HG03439 (cell line): ENCODE data around the gene ARHGEF3.
"Not testable (repeated sequence)": the region's sequence is repeated elsewhere in the genome, so short reads cannot be mapped to it uniquely, and the experiment has no call there.

Experiments used
- ATAC-seq: cut with Tn5 transposase; IDR thresholded peaks from one replicate; pipeline ENCODE4 v1.9.1; 2021; ENCODE audit warnings: mild to moderate bottlenecking, moderate library complexity; ENCODE audit not compliant: unreplicated experiment

The ARHGEF3 gene

DNA sequence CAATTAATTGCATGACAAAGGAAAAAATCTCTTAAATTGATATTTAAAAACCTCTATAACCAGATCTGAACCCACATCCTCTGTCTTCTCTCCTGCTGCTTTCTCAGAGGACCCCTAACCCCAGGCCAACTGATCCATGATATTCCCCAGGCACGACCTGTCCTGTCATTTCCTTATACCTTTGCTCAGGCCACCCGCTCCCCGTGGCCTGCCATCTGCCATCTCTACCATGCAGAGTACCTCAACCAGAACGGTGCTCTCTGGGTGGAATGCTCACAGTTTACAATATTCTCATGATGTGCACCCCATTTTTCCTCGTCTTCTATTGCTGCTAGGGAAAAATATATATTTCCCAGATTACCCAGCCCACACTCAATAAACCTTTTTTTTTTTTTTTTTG lies 57.7 kb downstream of the ARHGEF3 start:
- no peak for ATAC-seq

DNA sequence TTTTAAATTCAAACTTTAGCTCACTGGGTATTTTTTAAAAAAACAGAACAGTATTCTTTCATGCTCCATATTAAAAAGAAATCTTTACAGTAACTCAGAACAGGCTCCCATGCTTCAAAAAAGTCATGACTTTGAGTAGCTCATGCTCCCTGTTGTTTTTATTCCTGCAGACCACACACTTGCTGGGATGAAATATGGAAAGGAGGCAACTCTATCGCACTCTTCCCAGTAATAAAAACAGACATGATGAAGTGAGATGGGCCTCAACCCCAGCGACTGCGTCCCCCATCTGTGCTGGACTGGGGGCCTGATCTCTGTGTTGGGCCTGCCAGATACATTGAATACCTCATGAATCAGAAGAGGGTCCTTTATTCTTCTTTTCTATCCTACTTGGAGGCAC lies 58.9 kb downstream of the ARHGEF3 start:
- no peak for ATAC-seq

DNA sequence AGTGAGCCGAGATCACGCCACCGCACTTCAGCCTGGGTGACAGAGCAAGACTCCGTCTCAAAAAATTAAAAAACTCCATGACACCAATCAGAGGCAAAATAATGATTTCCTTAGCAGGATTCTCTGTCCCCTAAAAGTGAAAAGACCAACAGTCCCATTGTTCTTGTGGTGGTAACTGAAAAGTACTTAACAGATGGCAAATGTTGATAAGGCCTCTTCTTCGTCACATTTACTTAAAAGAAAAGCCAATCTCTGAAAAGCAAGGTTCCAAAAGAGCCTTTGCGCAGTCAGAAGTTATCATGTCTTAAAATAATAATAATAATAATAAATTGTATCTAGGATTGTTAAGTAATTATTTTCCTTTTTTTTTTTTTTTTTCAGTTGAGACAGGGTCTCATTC lies 62.7 kb downstream of the ARHGEF3 start:
- ATAC-seq, result no peak

DNA sequence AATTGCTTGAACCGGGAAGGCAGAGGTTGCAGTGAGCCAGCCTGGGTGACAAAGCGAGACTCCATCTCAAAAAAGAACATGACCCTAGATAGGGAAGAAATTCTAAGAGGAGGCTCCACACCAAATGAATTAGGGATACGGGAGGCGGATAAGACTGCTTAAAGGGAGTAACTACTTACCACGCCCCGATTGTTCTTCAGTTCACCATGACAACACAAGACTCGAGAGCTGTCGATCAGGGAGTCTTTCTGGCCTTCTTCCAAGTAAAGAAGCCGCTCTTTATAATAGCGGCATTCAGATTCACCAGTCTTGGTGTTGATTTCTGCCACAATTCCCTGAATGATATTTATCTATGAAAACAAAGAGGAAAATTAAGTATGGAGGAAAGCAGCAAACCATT lies 64.7 kb downstream of the ARHGEF3 start:
- ATAC-seq, result no peak

DNA sequence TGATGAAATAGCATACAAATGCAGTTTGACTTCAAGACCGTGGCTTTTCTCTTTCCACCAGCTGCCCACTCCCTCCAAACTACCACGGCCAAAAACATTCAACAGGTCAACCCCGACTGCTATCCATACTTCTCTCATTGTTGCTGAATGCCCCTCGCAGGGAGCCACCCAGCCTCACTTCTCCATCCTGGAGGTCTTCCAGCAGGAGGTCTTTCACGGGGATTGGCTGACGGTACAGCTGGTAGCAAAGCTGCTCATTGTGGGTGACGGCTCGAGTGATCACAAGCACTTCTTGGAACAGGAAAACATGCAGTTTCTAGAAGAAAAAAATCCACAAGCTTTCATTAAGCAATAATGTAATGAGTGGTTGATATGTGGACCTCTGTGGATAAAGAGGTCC lies 69.6 kb downstream of the ARHGEF3 start:
- ATAC-seq, result no peak

DNA sequence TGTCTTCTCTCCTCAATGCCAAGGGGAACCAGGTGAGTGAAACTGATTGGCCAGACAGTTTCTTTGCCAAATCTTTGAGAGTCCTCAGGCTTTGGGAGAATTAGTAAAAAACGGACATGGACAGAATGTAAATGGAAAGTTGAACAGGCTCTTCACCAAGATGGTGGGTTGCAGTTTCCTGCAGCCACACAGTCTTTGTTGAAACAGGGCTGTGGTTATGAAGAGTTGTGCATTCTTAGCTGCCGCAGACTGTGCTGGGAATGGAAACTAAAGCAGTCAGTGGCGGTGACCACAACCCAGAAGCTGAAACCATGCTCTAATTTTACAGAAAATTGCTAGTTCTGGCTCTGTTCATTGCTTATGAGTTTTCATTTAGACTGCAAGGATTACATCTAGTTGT lies 76.6 kb downstream of the ARHGEF3 start:
- peak; percentile 96 for ATAC-seq

DNA sequence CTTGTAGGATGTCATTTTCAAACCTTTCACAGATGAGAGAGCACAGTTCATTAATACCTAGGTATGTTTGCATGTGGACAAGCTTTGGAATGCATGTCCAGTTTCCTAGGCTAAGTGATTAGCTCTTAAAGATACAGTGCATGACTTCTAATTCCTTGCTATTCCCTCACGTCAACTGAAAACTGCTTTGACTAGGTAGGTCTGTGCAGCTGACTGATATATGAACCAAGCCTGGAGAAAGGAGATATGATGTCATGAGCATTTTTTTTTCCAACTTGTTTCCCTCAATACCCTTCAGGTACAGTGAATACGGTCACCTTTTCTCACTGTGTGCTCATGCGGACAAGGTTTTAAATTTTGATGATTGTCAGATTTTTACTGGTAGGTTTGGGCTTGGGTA lies 77.1 kb downstream of the ARHGEF3 start:
- ATAC-seq, result no peak

DNA sequence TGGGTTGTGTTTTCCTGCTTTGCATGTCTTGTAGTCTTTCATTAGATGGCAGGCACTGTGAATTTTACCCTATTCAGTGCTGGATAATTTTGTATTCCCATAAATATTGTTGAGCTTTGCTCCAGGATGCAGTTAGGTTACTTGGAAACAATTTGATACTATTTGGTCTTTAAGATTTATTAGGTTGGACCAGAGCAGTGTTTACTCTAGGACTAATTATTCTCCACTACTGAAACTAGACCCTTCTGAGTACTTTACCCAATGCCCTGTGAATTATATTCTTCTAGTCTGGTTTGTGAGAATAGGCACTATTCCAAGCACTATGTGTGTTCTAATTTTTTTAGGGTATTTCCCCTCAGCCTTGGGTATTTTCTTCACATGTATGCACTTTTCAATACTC lies 80.9 kb downstream of the ARHGEF3 start:
- ATAC-seq, result no peak

DNA sequence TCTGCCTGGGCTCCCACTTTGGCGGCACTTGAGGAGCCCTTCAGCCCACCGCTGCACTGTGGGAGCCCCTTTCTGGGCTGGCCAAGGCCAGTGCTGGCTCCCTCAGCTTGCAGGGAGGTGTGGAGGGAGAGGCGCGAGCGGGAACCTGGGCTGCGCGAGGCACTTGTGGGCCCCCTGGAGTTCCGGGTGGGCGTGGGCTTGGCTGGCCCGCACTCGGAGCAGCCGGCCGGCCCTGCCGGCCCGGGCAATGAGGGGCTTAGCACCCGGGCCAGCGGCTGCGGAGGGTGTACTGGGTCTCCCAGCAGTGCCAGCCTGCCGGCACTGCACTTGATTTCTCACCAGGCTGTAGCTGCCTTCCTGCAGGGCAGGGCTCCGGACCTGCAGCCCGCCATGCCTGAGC lies 82.9 kb downstream of the ARHGEF3 start:
- not testable (repeated sequence) for ATAC-seq

DNA sequence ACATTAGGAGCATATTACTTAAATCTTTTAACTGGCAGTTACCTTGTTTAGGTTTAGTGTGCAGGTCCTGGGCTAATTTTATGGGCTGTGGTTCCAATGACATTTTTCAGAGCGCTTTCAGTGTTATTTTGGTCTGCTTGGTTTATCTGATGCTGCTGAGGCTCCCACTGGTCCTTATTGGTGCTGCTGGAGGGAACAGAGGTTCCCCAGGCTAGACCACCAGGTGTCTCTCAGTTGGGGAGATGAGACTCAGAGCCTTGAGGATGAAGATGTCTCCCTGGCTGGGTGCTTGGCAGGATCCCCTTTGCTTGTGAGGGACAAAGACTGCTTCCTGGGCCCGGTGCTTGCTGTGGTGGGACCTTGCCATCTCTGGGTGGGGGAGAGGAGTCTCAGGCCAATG lies 90.4 kb downstream of the ARHGEF3 start:
- no peak for ATAC-seq

DNA sequence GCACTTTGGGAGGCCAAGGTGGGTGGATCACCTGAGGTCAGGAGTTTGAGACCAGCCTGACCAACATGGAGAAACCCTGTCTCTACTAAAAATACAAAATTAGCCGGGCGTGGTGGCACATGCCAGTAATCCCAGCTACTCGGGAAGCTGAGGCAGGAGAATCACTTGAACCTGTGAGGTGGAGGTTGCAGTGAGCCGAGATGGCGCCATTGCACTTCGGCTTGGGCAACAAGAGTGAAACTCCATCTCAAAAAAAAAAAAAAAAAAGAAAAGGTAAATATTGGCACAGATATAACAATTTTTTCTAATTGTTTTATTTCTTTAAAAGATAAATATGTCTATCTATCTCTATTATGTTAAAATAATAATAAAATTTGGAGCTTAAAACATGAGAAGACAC lies 94.3 kb downstream of the ARHGEF3 start:
- not testable (repeated sequence) for ATAC-seq

DNA sequence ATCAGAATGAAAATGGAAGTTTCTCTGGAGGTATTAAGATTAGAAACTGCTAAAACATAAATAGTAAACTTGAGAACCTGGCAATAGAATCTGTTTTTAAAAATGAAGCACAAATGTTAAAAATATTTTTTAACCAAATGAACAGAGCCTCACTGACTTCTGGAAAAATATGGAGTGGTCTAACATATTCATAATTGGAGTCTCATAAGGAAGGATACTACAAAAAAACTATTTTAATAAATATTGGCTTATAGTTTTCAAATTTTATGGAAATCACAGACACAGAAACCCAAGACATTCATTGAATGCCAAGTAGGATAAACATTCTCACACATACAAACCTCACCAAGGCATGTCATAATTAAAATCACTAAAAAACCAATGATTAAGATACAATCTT lies 95.1 kb downstream of the ARHGEF3 start:
- ATAC-seq, result no peak

DNA sequence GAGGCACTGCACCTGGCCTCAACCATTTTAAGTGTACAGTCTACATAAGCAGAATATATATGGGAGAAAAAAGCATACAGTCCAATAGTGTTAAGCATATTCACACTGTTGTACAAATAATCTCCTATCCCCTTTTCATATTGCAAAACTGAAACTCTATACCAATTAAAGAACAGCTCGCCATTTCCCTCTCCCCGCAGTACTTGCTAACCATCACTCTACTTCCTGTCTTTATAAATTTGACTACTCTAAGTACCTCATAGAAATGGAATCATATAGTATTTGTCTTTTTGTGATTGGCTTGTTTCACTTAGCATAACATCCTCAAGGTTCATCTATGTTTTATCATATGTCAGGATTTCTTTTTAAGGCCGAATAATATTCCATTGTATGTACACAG lies 97.0 kb downstream of the ARHGEF3 start:
- no peak for ATAC-seq

DNA sequence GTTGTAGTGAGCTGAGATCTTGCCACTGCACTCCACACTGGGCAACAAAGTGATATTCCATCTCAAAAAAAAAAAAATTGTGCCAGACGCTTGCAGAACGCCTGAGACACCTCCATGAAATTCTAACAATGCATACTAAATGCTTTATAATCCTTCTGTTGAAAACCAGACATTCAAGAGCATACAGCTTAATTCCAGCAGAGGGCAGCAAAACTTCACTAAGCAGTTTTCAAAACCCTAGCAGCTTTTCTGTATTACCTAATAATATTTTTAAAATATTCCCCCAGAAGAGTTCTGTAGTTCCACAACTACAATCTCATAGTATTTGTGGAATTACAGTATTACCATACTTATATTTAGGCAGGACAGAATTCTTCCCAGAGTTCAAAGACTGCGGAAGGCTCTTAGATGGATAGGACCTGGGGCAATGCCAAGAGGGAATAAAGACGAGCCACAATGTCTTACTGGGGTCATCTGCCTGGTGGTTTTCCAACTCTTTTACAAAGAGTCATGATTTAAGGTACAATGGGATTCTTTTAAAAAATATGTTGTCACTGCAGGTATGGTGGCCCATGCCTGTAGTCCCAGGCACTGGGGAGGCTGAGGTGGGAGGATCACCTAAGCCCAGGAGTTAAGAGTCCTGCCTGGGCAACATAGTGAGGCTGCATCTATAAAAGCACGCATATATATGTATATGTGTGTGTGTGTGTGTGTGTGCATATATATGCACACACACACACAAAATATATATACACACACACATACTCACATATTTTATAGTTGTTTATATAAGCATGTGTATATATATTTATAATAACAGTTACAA lies 99.0 kb downstream of the ARHGEF3 start:
- no peak for ATAC-seq

DNA sequence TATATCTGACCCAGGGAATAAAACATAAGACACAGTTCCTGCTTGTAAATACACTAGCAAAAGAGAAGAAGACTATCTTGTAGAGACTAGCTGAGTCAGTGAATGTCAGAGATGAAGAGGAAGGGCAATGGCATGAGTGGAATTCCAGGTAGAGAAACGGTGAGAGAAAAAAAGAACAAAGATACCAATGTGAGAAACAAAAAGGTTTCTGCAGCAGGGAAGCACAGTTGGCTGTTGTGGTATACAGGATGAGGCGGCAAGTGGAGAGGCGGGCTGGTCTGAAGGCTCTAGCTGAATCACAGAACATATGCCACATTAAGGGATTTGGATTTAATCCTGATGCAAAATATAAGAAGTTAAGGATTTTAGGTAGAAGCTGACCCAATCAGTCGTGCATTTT lies 101.6 kb downstream of the ARHGEF3 start:
- ATAC-seq, result no peak

DNA sequence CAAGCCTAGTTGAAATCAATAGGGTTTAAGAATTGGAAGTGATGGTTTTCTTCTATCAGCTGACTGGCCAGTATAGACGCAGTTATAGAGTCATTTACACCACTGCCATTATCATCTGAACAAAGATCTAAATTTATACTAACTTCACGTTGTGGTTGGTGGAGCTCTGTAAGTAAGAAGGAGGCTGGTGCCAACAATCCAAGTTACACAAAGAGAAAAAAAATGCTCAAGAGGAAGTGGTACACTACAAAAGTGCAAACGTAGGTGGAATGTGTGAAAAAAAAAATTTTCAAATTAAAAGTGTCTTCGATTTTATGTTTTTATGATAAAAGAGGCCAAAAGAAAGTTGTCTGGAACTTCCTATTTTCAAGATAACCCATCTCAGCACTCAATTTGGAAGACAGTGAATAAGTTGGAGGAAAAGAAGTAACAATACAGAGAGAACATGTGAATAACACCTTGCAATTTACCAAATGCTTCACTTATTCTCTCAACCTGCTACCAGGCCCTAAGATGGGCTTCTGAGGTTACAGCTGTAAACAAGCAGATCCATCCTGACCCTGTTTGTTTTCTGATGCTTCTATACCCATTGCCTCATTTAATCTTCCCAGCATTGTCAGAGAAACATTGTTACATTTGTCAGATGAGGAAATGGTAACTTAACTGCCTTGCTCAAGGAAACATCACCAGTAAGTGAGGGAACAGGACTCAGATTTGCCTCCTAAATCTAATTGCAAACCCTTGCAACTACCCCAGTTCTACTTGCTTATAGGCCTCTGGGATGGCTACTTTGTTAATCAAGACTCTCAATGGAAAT lies 106.7 kb downstream of the ARHGEF3 start:
- ATAC-seq, result no peak

DNA sequence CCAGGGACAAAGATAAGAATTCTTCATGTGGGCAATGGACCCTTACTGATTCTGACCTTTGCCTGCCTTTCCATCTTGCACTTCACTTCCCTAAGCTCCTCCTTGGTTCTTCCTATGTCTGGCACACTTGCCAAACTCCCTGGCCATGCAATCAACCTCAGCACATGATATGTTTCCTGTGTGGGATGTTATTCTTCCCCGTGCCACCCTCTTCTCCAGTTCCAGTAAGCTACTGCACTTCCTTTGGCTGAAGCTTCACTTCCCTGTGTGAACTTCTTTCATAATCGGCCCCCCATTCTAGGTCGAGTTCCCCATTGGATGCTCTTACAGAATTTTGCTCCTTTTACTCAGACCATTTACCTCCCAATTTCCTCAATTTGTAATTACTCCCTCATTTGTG lies 108.0 kb downstream of the ARHGEF3 start:
- ATAC-seq, result no peak

DNA sequence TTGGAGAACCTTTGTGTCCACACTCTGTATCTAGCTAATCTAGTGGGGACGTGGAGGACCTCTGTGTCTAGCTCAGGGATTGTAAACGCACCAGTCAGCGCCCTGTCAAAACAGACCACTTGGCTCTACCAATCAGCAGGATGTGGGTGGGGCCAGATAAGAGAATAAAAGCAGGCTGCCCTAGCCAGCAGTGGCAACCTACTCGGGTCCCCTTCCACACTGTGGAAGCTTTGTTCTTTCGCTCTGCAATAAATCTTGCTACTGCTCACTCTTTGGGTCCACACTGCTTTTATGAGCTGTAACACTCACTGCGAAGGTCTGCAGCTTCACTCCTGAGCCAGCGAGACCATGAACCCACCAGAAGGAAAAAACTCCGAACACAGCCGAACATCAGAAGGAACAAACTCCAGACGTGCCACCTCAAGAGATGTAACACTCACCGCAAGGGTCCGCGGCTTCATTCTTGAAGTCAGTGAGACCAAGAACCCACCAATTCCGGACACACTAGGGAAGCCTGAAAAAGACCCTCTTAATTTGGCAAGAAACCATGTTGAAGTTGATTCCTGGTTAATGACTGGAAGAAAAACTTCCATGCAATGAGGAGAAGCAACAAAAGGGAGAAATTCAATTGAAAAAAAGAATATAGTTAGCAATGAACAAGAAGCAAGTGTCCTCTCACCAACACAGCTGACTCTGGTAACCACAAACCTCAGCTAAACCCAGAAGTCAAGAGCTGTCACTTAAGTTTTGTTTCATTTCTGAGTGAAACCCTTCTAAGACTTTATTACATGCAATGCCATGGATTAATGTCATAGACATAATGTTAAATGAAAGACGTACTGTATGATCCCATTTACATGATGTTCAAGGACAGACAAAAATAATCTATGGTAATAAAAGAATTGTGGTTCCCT lies 109.0 kb downstream of the ARHGEF3 start:
- not testable (repeated sequence) for ATAC-seq

DNA sequence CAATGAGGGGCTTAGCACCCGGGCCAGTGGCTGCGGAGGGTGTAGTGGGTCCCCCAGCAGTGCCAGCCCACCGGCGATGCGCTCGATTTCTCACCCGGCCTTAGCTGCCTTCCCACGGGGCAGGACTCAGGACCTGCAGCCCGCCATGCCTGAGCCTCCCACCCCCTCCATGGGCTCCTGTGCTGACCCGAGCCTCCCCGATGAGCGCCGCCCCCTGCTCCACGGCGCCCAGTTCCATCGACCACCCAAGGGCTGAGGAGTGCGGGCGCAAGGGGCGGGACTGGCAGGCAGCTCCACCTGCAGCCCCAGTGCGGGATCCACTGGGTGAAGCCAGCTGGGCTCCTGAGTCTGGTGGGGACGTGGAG lies 109.8 kb downstream of the ARHGEF3 start:
- ATAC-seq, result not testable (repeated sequence)

DNA sequence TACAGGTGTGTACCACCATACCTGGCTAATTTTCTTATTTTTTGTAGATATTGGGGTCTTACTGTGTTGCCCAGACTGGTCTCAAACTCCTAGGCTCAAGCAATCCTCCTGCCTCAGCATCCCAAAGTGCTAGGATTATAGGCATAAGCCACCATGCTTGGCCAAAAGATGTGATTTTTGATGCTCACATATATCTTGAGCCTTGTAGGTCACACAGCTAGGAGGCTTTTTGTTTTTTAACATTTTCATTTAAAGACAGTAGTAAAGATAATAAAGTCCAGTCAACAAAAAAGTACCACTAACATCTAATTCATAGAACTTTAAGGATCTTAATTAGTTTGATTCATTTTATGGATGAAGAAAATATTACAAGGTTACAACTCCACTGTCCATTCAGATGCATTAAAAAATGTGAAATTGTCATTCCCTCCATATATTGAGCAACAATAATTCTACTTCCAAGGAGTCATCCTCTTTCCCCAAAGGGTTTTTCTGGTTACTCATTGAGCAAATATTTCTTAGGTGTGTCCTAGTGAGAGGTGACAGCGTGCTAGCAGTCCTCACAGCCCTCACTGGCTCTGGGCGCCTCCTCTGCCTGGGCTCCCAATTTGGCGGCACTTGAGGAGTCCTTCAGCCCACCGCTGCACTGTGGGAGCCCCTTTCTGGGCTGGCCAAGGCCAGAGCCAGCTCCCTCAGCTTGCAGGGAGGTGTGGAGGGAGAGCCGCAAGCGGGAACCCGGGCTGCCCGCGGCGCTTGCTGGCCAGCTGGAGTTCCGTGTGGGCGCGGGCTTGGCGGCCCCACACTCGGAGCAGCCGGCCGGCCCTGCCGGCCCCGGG lies 110.4 kb downstream of the ARHGEF3 start:
- ATAC-seq, result no peak
